GM18502 (cell line): ENCODE data around the gene GALC.
A peak's percentile ranks its signal among the peaks of the same experiment; 100 is the strongest.
"Not testable (repeated sequence)": the region's sequence is repeated elsewhere in the genome, so short reads cannot be mapped to it uniquely, and the experiment has no call there.

Experiments used
- ATAC-seq: cut with Tn5 transposase; IDR thresholded peaks from one replicate; pipeline ENCODE4 v1.9.1; 2021; ENCODE audit warnings: mild to moderate bottlenecking; ENCODE audit not compliant: unreplicated experiment, poor library complexity

The GALC gene

DNA sequence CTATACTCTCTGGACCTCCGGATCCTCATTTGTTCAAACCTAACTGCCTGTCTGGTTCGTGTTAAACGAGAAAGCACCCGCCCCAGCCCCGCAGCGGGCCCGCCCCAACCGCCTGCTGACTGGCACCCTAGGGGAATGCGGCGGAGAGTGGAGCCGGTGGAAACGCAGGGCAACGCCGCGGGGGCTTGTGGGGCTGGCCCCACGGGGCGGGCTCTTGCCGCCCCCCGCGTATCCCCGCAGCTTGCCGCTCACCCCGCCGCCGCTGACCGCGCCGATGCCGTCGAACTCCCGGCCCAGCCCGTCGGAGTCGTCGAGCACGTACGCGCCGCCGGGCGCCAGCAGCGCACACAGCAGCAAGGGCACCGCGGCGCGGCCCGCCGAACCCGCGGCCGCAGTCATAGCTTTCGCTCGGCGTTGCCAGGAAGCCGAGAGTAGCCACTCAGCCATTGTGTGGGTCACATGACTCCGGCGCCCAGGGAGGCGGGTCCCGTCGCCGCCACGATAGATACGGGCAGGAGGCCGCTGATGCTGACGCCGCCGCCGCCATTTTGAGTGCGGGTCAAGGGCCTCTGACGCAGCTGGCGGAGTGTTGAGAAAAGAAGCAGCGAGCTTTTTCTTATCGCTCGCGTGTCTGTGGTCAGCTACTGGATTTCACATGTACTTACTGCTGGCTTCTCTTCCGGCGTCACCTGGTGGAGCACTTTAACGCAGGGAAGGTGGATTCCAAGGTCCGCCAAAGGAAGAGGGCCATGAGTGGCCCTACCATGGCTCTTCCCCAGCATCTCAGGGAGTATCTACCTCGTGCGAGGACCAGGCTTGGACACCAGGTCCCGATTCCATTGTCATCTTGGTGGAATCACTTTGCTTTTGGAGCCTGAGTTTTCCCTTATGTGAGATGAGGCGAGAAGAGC lies at the start of gene GALC:
Gene GALC (minus strand): TSS at position 465 of the 911 bp plus-strand sequence. CDS start 18 bp downstream, at position 447.
- peak; percentile 85 for ATAC-seq

DNA sequence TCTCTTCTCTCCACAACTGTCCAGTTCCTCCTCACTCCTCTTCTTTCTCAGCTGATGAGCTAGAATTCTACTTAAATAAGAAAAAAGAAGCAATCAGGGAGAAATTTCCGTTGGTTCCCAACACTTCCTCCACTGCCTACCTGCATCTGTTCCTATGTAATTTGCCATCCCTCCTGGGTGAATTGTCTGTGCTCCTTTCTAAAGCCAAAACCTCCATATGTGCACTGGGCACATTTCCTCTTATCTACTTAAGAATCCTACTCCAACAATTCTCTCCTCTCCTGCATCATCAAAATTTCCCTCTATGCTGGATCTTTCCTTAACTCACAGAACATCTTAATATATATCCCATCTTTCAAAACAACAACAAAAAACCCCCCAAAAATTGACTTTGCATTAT lies 47.2 kb upstream of the GALC start:
- no peak for ATAC-seq

GRCh38 chr14:88039197-88039596 lies 46.2 kb upstream of the GALC start:
- ATAC-seq, result no peak

GRCh38 chr14:88037325-88037724 lies 44.3 kb upstream of the GALC start:
- no peak for ATAC-seq

- ATAC-seq, result no peak
These were observed 43.4 kb upstream of the GALC start for GRCh38 chr14:88036422-88036821.

- ATAC-seq, result no peak
These were observed 41.1 kb upstream of the GALC start for GRCh38 chr14:88034076-88034475.

DNA sequence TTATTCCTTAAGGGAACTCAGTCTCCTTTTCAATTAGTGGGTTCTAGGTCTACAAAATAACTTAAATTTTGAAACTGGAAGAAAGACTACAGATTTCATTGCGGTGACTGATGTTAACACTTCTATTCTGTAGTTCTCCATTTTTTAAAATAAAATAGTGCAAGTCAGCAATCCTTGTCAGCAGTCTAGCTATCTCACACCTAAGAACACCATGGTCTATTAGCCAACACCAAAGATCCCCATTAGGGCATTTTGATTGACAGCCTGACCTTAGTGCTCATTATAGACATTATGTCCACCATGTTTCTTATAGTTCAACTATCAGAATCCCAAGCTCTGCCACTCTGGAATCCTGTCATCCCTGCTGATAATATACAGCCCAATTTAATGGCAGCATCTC lies 39.4 kb upstream of the GALC start:
- ATAC-seq, result no peak

- ATAC-seq, result no peak
These were observed 37.9 kb upstream of the GALC start for GRCh38 chr14:88030892-88031291.

- no peak for ATAC-seq
These were observed 37.1 kb upstream of the GALC start for GRCh38 chr14:88030079-88030478.

DNA sequence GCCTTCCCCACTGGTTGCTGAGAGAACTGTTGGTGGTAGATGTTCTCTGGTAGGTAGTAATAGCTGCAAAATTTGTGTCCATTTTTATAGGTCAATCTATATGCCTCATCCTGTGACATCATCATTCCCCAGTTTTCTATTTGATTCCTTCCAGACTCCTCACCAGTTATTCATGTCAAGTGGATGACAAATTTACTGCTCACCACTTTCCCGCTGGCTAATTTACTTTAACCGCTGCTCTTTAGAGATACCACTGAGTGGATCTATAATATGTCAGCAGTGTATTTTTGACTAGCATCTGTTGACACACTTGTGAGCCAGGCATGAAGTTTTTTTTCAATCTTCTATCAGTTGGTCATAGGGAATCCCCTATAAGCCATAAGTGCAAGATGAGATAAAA lies 36.5 kb upstream of the GALC start:
- ATAC-seq, result no peak

- ATAC-seq, result no peak
These were observed 33.9 kb upstream of the GALC start for GRCh38 chr14:88026890-88027289.

DNA sequence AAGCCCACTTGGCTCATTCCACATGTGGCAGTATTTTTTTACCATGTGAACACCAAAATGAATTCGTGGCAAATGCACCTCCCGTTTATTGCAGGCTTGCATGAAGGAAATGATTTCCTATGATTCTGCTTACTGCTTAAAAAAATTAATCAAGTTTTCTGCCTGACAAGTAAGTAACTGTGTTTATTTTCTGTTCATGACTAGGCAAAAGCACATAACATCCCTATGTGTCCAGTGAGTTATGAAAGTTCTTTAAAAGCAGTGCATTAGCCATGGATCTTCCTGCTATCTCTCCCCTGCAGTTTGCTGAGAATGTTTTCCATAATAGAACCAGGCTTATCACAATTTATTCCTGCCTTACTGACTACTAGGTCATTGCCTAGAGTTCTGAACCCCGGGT lies 32.3 kb upstream of the GALC start:
- ATAC-seq, result no peak

- not testable (repeated sequence) for ATAC-seq
These were observed 31.5 kb upstream of the GALC start for GRCh38 chr14:88024252-88025086.

GRCh38 chr14:88023658-88024187 lies 30.7 kb upstream of the GALC start:
- ATAC-seq, result peak; percentile 38

GRCh38 chr14:88017535-88017934 lies 24.6 kb upstream of the GALC start:
- no peak for ATAC-seq

DNA sequence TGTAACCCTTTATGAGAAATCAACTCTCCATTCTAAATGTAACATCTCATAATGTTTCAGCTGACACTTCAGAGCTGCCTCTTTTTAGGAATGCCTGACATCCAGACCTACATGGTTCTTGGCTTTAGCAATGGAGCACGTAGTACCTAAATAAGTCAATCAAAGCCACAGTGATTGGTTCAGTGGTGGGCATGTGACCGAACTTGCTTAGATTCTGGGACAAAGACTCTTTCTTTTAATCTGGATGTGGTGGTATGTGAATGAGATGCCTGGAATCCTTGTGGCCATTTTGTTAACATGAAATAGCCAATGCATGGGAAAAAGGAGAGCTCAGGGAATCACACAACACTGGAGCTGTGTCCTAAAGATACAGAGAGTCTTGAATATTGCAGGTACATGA lies 23.8 kb upstream of the GALC start:
- ATAC-seq, result no peak

DNA sequence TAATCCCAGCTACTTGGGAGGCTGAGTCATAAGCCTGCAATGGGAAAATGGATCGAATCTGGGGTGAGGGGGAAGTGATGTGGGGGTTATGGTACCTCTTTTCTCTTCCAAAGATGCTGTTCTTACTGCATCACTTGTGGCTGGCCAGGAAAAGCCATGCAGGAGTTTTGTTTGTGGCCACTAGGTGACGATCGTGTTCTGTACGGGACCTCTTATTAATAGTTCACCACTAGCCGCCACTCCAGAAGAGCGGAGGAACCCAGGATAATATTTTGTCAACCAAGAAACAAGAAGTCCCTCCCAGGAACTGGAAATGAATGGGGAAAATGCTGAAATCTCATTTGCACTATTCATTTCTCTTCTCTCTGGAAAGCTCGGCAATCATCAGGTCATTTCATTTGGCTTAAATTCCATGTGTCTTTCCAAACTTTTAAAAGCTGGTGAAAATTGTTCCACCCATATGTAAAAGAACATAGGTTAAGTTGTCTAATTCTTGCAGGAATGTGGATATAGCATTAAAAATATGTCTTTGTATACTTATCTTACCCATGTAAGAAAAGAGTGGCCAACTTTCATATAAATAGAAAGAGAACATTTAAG lies 20.9 kb upstream of the GALC start:
- ATAC-seq, result peak; percentile 97

DNA sequence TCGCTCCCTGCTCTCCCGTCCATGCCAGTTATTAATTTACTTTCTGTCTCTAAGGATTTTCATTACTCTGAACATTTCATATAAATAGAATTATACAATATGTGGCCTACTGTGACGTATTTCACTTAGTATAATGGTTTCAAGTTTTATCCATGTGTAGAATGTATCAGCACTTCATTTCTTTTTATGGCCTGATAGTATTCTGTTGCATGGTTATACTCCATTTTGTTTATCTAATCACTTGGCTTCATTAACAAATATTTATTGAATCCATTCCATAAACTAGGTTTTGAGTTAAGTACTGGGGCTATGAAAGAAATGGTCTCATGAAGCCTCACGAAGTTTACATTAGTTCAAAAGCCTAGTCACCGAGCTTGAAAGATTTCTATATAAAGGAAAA lies 19.5 kb upstream of the GALC start:
- ATAC-seq, result no peak

GRCh38 chr14:88010331-88010730 lies 17.3 kb upstream of the GALC start:
- ATAC-seq, result no peak

DNA sequence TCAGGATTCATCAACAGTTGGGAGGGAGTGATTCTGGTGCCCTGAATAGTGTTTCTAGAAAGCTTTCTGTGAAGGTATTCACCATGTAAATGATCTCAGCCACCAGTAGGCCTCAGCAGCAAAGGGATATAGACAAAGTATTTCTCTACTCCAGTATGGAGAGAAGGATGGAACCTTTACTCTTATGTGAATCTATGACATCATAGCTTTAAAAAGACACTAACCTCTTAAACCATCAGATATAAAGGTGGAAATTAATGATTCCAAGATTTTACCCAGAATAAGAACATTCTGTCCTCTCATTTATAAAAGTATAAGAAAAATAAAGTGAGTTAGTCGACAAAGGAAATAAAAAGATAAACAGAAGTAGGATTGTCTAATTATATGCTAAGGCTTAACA lies 16.5 kb upstream of the GALC start:
- ATAC-seq, result no peak
